ENCODE measurements around the gene PARVG. TPM values are rescaled to one million over a fixed set of nuclear protein-coding genes. Genes with fewer than 3 reads are reported as not detected.

Gene PARVG
- total and polyA plus RNA-seq, 2 donors (not counting 3 experiments of a cell fraction or from before 2014, with no cell fraction given), result 0.82 TPM; not detected in 1

GRCh38 chr22:44196241-44196640 lies 15.5 kb downstream of the PARVG start:
- DNase-seq (ENCODE audit: low read depth, low spot score) (no peak), FAIRE-seq (no peak)
- BruUV-seq (replicated peaks), result no TSS peak
- ChIA-PET CTCF (no interaction called here), POLR2A (no interaction called here)
- Histone ChIP-seq H3K79me2 (ENCODE audit: control insufficient read depth, insufficient read depth, low read length) (no peaks in the 10 kb centered on the region), H3K4me3 (replicated peaks in 1 of 3; ENCODE audit: insufficient read depth in 1 of 3, low read depth in 1 of 3, low read length in 3 of 3) (no peak overlapping the region), H3K4me2 (ENCODE audit: insufficient read depth, low read length) (no peak overlapping the region), H3K27ac (ENCODE audit: insufficient read depth, low read depth, low read length) (no peak overlapping the region), H3K4me1 (ENCODE audit: control insufficient read depth, extremely low read depth, insufficient read depth, low read length) (no peaks in the 10 kb centered on the region), H4K20me1 (replicated peaks; ENCODE audit: control insufficient read depth, extremely low read depth, insufficient read depth, low read length) (no peaks in the 10 kb centered on the region), H3K9ac (replicated peaks; ENCODE audit: extremely low read depth, insufficient read depth, low read length) (no peak overlapping the region), H3K36me3 (ENCODE audit: control insufficient read depth in 2 of 2, extremely low read depth in 1 of 2, insufficient read depth in 2 of 2, low read length in 2 of 2) (no peaks in the 10 kb centered on the region), H3K9me3 (replicated peaks; ENCODE audit: control insufficient read depth, insufficient read depth, low read length) (no peaks in the 10 kb centered on the region), H3K9me1 (replicated peaks; ENCODE audit: control insufficient read depth, extremely low read depth, insufficient read depth, low read length) (no peaks in the 10 kb centered on the region), H2AFZ (ENCODE audit: low read depth, low read length) (no peak overlapping the region), H3K27me3 (ENCODE audit: control insufficient read depth in 2 of 2, insufficient read depth in 2 of 2, low read length in 2 of 2) (no peaks in the 10 kb centered on the region)
- no peak for TF ChIP-seq POLR2AphosphoS5 (IDR thresholded peaks at IDR 0.05; ENCODE audit: insufficient read depth, low read depth, low read length)
- no peak for TF ChIP-seq EZH2 (IDR thresholded peaks at IDR 0.05; ENCODE audit: borderline replicate concordance, low read depth, low read length, severe bottlenecking)
- intact Hi-C loops (cut with micrococcal nuclease), result no loop called here
- dilution Hi-C loops (cut with MboI; ENCODE audit: extremely low pct_ligation_motif_present, low sequenced_read_pairs), result no loop called here

- no peaks in the 10 kb centered on the region for H3K9me1 ChIP-seq (replicated peaks; ENCODE audit: control insufficient read depth, extremely low read depth, insufficient read depth, low read length)
- intact Hi-C loops (cut with micrococcal nuclease), result no loop called here
- no peak overlapping the region for H2AFZ ChIP-seq (ENCODE audit: low read depth, low read length)
- H3K9ac ChIP-seq (replicated peaks; ENCODE audit: extremely low read depth, insufficient read depth, low read length), result no peak overlapping the region
- ChIA-PET CTCF (no interaction called here), POLR2A (no interaction called here)
- H3K36me3 ChIP-seq (ENCODE audit: control insufficient read depth in 2 of 2, extremely low read depth in 1 of 2, insufficient read depth in 2 of 2, low read length in 2 of 2), result no peaks in the 10 kb centered on the region
- dilution Hi-C loops (cut with MboI; ENCODE audit: extremely low pct_ligation_motif_present, low sequenced_read_pairs), result no loop called here
- no peaks in the 10 kb centered on the region for H3K27me3 ChIP-seq (ENCODE audit: control insufficient read depth in 2 of 2, insufficient read depth in 2 of 2, low read length in 2 of 2)
- H3K4me1 ChIP-seq (ENCODE audit: control insufficient read depth, extremely low read depth, insufficient read depth, low read length), result no peaks in the 10 kb centered on the region
- H4K20me1 ChIP-seq (replicated peaks; ENCODE audit: control insufficient read depth, extremely low read depth, insufficient read depth, low read length), result no peaks in the 10 kb centered on the region
- no peak for TF ChIP-seq MYC (IDR thresholded peaks at IDR 0.05; ENCODE audit: low read depth, low read length)
- TF ChIP-seq POLR2A (IDR thresholded peaks at IDR 0.05; ENCODE audit: low read depth, low read length), result no peak
- TF ChIP-seq MAX (IDR thresholded peaks at IDR 0.05; ENCODE audit: insufficient read depth, insufficient read length), result no peak
- TF ChIP-seq CTCF (IDR thresholded peaks at IDR 0.05; ENCODE audit: extremely low read depth in 1 of 2, insufficient read depth in 1 of 2, low read depth in 1 of 2, low read length in 2 of 2), result no peak
- TF ChIP-seq JUN (IDR thresholded peaks at IDR 0.05; ENCODE audit: borderline replicate concordance, insufficient read depth, insufficient read length, low read depth), result no peak
- TF ChIP-seq FOS (IDR thresholded peaks at IDR 0.05; ENCODE audit: borderline replicate concordance, insufficient read depth, low read length), result no peak
- no peak for TF ChIP-seq GATA2 (IDR thresholded peaks at IDR 0.05; ENCODE audit: insufficient read depth, insufficient read length, low read depth, low read length)
- TF ChIP-seq POLR2AphosphoS5 (IDR thresholded peaks at IDR 0.05; ENCODE audit: insufficient read depth, low read depth, low read length), result no peak
- TF ChIP-seq EZH2 (IDR thresholded peaks at IDR 0.05; ENCODE audit: borderline replicate concordance, low read depth, low read length, severe bottlenecking), result no peak
- H3K9me3 ChIP-seq (replicated peaks; ENCODE audit: control insufficient read depth, insufficient read depth, low read length), result no peaks in the 10 kb centered on the region
- FAIRE-seq (no peak), DNase-seq (ENCODE audit: low read depth, low spot score) (no peak)
- no peak overlapping the region for H3K27ac ChIP-seq (ENCODE audit: insufficient read depth, low read depth, low read length)
- H3K4me3 ChIP-seq (replicated peaks in 1 of 3; ENCODE audit: insufficient read depth in 1 of 3, low read depth in 1 of 3, low read length in 3 of 3), result no peak overlapping the region
- no peak overlapping the region for H3K4me2 ChIP-seq (ENCODE audit: insufficient read depth, low read length)
- no peaks in the 10 kb centered on the region for H3K79me2 ChIP-seq (ENCODE audit: control insufficient read depth, insufficient read depth, low read length)
- no TSS peak for BruUV-seq (replicated peaks)
Observed at GRCh38 chr22:44196731-44197131, 16.0 kb downstream of the PARVG start.

All from endothelial cell of umbilical vein (primary cell).